Measurements from ENCODE around the gene PPAT.
"Not testable (repeated sequence)": the region's sequence is repeated elsewhere in the genome, so short reads cannot be mapped to it uniquely, and the experiment has no call there.

The PPAT gene

DNA sequence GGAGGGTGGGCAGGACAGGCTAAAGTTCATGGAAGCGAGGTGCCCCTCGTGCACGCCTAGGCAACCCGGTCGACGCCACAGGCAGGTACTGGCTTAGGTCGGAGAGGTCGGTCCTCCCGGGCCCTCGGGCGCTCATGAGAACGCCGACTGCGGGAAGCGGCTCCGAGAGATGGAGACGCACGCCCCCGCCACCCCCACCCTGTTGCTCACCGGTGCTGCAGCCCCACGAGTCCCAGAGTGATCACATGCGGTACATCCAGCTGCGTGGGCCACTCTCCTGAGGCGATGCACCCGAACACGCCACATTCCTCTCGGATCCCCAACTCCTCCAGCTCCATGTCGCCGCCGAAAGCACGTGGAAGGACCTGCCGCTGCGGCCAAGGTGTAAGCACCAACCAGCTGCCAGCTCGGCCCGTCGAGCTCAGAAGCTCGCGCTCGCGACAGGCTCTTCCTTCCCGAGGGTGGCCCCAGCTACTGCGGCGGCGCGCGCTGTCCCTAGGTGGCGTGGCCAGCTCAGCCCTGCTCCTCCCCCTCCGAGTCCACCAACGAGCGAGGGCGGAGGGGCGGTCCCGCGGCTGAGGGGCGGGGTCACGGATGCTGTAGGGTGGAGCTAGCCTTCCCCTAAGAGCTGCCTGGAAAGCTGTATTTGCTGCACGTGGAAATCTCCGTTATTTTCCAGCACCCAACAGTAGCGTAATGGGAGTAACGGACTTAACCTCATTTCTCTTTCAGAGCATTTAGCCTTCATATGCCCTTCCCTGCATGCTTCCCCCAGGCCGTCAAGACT lies at the start of gene PPAT:
TSS of gene PPAT (minus strand) at position 476 of the 787 bp plus-strand sequence. CDS start at position 338, 138 bp downstream.
- DNase-seq = peak; percentile 97

DNA sequence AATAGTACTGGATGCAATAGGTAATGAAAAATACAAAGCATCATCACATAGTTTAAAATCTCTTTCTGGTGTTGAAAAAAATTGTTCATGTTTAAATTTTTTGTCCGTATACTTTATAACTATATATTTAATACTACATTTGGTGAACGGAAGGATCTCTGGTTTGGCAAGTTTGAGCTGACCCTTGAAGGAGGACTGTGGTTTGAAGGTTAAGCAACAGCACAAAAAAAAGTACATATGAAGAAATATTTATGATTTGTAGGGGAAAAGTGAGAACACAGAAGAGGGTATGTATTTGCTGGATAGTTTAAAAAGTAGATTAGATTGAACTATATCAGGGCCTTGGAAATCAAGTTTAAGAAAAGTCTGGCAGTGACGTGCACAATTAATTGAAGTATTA lies 45.3 kb upstream of the PPAT start:
- no peak for DNase-seq

DNA sequence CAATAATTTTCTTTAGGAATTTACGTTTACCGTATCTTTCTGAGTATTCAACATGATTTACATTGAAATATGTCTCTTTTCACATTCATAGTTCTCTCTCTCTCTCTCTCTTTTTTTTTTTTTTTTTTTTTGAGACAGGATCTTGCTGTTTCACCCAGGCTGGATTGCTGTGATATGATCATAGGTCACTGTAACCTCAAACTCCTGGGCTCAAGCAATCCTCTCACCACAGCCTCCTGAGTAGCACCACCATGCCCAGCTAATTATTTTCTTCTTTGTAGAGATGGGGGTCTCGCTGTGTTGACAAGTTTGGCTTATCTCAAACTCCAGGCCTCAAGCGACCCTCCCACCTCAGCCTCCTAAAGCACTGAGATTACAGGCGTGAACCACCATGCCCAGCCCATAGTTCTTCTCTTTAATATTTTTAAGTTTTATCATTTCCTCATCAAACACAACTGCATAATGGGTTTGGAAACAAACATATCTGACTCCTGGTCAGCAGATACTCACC lies 41.8 kb upstream of the PPAT start:
- DNase-seq = no peak

DNA sequence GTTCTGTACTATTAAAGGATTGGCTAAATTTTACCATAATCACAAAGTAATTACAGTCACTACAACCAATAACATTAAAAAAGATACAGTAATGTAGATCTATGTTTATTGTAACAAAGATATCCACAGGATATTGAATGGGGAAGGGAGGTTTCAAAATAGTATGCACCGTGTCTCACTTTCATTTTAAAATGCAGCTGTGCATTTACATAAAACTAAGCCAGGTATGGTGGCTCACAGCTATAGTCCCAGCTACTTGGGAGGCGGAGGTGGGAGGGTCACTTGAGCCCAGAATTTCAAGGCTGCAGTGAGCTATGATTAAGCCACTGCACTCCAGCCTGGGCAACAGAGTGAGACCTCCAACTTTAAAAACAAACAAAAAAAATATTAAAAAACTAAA lies 40.5 kb upstream of the PPAT start:
- no peak for DNase-seq

DNA sequence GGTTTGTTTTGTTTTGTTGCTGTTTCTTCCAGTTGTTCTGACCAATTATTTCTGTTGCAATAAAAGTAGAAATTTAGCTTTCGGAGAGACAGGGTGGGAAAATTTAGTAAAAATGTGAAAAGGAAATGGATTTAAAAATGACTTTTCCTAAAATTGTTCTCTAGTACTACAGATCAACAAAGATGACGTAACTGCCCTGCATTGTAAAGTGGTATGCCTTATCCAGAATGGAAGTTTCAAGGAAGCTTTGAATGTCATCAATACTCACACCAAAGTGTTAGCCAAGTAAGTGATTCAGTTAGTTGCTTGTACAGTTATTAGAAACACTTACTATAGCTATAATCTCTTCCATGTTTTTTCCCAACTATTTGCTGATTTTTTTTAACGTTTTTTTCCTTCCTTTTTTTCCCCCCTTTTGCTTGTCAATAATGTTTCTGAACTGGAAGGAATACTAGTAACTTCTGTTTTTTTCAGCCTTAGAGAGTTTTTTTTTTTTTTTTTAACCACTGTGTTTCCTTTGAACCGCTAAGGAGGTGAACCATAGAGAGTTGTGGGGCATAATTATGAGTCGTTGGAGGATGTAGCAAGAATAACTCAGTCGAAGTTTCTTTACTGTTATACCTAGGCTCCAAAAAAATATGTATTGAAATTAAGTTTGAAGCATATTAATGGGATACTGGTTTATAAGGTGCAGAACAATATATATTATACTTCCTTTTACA lies 34.2 kb upstream of the PPAT start:
- no peak for DNase-seq

DNA sequence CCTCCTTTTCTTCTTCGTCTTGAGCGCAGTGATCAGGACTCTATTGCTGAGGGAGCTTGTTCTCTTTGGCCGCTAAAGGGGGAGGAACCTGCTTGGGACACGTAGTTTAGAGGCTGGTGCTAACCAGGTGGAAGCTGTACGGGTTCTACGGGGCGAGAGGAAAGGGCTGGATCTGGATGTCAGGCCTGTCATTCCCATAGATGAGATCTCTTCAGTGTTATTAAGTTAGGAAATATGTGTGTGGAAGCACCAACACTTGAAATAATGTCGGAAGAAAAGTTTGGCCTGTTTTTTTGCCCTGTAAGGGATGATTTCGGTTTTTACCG lies 32.6 kb upstream of the PPAT start:
- DNase-seq = peak; percentile 45 to 52

DNA sequence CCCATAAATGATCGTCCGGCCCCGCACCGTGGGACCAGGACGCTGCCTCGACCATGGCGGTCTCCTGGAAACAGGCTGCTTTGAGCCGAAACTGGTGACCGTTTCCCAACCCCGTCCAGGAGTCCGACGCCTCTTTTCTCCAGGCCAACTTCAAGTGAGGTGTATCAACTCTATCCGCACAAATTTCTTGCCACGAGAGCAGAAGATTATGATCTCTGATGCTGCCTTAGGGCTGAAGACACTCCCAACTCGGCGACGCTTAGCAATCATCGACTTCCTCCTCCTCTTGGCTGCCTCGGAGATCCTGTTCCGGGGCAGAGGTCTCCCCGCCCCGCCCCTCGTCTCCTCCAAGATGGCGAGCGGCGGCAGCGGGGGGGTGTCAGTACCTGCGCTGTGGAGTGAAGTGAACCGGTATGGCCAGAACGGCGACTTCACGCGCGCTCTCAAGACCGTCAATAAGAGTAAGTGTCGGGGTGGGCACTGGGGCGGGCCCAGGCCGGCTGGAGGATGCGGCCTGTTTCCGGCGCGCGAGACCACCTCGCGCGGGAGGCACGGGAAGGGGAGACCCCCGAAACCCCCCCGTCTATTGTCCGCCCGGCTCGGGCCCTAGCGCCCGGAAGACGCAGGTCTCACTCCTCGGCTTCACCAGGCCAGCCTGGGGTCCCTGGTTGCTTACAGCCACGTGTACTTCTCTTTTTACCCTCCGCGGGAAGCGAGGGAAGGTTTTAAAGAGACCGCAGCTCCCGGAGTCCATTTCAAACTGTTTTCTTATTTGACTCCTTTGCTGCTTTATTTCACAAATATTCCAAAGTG lies 32.1 kb upstream of the PPAT start, which contains the start of gene SRP72:
TSS of gene SRP72 (plus strand) at position 334 of the 813 bp plus-strand sequence. CDS start at position 353, 19 bp downstream.
- peak; percentile 79 to 85 for DNase-seq

DNA sequence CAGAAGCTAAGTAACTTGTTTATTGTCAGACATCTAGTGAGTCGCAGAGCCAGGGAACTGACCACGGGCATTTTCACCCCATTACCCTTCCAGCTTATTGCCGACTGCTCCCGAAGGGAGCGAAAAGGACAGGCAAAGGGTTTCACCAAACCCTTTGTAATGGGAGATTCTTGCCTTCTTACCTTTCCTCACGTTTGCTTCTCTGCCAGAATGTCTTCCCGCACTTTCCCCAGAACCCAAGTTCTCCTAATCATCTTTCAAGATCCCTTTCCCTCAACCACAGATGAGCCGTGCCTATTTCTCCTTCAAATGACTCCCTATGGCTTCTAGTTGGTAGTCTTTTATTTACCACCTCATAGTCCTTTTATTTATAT lies 31.5 kb upstream of the PPAT start:
- DNase-seq = no peak

DNA sequence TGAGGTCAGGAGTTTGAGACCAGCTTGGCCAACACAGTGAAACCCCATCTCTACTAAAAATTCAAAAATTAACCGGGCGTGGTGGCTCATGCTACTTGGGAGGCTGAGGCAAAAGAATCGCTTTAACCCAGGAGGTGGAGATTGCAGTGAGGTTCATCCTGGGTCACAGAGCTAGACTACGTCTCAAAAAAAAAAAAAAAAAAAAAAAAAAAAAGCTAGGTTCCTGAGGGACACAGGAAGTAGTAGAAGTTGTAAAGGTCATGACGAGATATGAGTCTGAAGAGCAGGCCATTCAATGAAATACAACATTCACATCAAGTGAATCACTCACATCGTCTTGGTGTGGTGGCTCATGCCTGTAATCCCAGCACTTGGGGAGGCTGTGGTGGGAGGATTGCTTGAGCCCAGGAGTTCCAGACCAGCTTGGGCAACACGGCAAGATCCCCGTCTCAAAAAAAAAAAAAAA lies 30.9 kb upstream of the PPAT start:
- DNase-seq = not testable (repeated sequence)

DNA sequence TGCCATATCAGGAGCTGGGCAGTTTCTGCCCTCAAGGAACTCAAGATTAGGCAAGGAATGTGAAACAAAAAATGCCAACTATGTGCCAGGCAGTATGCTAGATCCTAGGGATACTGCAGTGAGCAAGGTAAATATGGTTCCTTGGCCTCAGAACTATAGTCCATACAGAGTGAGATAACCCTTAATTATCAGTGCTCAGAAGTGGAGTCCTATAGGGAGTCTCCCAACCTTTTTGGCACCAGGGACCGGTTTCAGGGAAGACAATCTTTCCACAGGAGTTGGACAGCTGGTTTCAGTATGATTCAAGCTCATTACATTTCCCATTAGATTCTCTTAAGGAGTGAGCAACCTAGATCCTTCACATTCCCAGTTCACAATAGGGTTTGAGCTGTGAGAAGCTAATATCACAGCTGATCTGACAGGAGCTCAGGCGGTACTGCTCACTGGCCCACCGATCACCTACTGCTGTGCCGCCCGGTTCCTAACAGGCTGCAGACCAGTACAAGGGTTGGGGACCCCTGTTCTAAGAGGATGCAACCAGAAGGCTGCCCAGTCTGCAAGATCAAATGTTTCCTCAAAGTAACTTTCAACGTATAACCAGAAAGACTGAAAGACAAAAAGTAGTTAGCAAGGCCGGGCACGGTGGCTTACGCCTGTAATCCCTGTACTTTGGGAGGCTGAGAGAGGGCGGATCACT lies 30.3 kb upstream of the PPAT start:
- peak in 1 of 2 experiments; percentile 28 for DNase-seq

DNA sequence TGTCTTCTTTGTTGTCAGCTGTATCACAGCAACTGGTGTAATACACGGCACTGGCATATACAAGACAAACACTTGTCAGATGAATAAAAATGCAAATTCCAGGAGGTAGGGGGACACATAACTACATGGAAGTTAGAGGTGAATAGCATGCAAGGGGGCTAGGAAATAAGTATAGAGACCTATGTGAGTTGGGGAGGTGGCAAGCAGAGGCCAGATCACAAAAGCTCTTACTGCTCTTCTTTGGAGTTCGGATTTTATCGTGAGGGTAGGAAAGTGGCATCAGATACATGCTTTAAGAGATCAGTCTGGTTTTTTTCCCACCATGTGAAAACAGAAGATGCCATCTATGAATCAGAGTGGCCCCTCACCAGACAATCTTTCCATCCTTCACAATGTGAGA lies 29.2 kb upstream of the PPAT start:
- DNase-seq = no peak

DNA sequence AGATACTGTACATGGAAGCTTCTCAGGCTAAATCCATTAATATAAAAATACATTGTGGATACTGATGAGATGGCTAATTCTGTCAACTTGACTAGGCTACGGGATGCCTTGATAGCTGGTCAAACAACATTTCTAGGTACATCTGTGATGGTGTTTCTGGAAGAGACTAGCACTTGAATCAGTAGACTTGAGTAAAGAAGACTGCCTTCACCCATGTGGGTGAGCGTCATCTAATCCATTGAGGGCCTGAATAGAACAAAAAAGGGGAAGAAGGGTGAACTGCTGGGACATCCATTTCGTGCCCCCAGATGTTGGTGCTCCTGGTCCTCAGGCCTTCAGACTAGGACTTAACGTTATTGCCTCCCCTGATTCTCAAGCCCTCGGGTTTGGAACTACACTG lies 28.3 kb upstream of the PPAT start:
- DNase-seq = no peak

DNA sequence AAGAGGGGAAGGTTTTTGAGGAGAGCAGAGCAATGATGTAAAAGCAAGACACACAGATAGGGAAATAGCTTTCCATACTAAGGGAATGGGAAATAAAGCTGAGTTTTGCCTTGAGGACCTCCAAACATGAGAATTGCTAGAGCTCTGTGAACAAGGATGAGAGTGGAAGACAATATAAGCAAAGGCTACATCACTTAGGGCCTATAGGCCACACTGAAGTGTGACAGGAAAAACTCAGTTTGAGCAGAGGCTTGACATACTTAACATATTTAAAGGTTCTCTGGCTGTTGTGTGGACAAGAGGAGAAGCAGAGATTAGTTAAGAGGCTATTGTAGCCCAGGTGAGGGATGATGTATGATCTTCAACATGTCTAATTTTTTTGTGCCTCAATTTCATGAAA lies 26.7 kb upstream of the PPAT start:
- DNase-seq = no peak

DNA sequence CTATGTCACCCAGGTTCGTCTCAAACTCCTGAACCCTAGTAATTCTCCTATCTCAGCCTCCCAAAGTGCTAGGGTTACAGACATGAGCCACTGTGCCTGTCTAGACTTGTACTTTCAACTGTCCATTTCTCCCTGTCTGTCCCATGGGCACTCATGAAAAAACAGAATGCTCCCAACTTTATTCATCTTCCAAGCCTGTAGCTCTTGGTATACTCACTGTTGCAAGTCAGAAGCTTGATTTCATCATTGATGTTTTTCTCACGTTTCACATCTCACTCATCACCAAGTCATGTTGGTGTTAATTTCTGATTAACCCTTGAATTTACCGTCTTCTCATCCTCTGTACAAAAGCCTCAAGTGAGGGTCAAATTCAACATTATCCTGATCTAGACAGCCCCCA lies 24.7 kb upstream of the PPAT start:
- no peak for DNase-seq

DNA sequence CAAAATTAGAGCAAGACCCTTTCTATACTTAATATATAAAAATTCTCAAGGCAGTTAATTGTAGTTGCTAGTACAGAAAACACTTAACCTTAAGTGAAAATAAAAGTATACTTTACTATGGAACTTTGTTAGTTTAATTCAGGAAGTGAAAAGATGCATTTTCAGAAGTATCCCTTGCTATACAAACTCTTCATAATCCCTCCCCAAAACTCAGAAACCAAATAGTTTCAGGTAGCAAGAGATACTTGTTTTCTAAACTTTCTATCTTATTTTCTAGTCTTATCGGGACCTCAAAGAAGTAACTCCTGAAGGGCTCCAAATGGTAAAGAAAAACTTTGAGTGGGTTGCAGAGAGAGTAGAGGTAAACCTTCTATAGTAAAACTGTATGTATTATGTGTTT lies 14.9 kb upstream of the PPAT start:
- DNase-seq = no peak

DNA sequence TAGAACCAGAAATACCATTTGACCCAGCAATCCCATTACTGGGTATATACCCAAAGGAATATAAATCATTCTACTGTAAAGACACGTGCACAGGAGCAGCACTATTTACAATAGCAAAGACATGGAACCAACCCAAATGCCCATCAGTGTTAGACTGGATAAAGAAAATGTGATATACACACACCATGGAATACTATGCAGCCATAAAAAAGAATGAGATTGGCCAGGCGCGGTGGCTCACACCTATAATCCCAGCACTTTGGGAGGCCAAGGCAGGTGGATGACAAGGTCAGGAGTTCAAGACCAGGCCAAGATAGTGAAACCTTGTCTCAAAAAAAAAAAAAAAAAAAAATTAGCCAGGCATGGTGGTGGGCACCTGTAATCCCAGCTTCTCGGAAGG lies 14.1 kb upstream of the PPAT start:
- DNase-seq = not testable (repeated sequence)

DNA sequence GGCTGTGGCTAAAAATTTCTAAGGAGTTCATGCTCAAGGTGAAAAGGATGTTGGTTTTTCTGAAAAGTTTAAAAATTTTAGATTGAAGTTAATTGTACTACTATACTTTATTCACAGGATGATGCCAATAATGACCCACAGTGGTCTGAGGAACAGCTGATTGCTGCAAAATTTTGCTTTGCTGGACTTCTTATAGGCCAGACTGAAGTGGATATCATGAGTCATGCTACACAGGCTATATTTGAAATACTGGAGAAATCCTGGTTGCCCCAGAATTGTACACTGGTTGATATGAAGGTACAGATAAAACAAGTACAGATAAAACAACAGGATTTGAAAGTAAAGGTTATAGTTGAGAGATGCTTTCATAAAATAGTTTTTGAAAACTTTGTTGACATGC lies 12.9 kb upstream of the PPAT start:
- no peak for DNase-seq

DNA sequence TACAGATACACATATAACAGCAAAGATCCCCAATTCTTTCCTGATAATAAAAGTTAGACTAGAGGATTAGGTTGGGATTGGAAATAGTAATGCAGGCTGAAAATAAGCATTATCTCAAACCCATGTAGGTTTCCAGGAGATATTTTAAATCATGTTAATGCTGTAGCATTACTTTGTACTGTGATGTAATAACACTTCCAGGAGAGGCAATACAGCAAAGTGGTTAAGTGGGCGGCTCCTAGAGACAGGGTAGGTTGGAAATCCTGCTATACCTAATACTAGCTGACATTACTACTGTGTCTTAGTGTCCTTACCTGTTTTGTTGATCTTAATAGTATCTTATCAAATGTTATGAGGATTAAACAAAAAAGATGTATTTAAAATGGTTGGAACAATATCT lies 10.3 kb upstream of the PPAT start:
- DNase-seq = no peak

DNA sequence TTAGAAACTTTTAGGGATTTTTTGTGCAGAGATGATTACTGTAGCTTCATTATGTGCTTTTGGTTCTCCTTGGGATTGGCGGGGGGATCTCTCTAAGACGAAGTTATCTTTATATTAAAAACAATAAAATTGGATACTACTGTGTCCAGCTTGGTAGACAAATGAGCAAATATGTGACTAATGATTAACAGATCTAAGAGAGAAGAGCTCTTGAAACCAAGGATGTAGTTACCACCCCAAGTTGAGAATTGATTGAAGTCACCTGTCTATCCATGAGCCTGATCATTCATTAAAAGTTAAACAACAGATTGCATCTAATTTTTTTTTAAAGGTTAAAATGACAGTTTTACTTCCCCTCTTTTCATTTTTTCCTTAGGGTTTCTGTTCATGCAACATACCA lies 9.3 kb upstream of the PPAT start:
- no peak for DNase-seq

DNA sequence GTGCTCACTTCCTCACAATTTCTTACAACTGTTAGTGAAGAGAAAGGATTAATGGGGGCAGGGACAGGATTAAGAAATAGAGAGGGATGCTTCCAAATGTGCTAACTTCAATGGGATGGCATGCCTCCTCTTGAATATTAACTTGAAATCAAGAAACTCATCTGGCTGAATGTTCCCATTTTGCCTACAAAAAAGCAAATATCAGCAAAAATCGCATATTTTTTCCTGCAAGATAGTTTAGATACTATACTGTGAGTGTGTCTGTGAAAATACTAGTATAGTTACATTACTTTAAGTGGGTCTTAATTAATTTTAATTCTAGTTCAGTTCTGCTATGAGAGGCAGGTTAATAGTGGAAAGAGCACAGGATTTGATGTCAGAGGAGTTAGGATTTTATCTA lies 5.6 kb upstream of the PPAT start:
- DNase-seq = no peak

DNA sequence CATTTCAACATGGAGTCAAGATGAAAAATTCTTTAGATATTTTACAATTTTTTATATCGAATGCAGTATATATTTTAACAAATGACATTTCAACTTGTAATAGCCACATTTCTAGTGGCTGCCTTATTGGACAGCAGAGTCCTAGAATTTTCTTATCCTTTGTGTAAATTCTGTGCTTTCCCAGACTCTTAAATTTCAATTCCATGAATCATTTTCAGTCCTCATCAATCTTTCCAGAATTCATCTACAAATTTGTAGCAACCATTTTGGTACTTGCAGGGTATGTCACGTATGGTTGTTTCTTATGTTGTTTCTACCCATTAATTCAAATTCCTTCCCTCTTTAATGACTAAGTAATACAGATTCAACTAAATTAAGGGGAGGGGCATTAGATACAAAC lies 3.4 kb upstream of the PPAT start:
- no peak for DNase-seq

DNA sequence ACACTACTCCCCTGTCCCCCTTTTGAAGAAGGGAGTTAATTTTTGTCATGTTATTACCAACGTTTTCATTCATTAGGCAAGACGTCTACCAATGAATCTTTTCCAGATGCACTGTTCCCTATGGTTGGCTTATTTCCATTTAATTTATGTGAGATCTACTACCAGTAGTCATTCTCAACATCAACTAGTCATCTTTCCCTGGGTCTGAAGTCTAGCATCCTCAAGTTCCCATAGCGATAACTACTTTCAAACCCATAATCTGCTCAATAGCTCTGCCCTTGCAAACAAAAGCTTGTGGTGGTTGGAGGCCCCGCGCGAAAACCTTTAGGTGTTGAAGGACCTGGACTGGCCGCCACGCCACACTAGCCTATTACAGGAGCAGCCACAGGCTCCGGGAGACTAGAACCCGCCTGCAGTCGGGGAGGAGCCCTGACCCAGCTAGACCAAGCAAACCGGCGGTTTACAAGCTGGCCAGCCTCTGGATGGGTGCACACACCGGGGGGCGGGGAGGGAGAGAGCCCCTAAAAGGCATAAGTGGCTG lies 746 bp downstream of the PPAT start:
- DNase-seq = peak; percentile 43 to 73

Measured in NCI-H2081 (cell line).